Upper lobe of left lung (tissue), 4 donors: ENCODE results near the gene SAMD7.

ENCODE experiments used
- POLR2A ChIP-seq, 4 donors: fragments of 450-650 bp; IDR thresholded peaks; one replicate each; pipeline ENCODE4 v1.5.1; 2016 to 2017; ENCODE audit warnings: antibody characterized with exemption in 4 of 4, mild to moderate bottlenecking in 2 of 4
- TF ChIP-seq, protein P1 (sequence below), 6 experiments: fragments of 450-650 bp in 4 of 6; fragments of 200-600 bp in 2 of 6; sonication (generic) in 2 of 6; IDR thresholded peaks; one replicate each; pipeline ENCODE4 v1.5.1; 2016 to 2019; ENCODE audit warnings: antibody characterized with exemption in 6 of 6

DNA sequence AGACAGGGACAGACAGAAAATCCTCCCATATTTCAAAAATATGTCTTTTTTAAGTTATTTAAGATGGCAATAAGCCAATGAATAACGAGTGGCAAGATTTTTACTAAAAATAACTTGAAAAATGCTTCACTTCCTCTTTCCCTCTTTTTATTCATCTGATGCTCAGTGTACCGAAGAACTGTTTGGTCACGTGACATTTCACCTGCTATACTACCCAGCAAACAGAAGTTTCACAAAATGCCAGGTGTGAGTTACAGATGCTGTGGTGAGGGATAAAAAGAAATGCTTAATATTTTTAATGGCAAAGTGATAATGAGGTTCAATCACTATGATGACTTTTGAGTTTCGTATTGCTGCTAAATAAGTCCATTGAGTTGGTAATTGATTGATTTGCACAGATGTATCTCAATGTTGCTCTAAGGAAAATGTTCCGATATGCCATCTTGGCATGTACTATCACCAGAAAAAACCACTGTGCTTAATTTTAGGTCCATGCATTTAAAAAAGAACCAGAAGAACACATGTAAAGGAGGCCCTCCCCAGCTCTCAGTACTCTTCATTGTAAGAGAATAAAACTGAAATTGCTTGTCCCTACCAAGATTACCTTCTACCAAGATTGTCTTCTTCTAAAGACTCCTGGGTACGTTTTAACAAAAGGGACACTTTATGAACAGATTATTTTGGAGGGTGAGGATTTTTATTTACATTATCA lies 29.3 kb downstream of the SAMD7 start:
- TF ChIP-seq, protein P1, sequence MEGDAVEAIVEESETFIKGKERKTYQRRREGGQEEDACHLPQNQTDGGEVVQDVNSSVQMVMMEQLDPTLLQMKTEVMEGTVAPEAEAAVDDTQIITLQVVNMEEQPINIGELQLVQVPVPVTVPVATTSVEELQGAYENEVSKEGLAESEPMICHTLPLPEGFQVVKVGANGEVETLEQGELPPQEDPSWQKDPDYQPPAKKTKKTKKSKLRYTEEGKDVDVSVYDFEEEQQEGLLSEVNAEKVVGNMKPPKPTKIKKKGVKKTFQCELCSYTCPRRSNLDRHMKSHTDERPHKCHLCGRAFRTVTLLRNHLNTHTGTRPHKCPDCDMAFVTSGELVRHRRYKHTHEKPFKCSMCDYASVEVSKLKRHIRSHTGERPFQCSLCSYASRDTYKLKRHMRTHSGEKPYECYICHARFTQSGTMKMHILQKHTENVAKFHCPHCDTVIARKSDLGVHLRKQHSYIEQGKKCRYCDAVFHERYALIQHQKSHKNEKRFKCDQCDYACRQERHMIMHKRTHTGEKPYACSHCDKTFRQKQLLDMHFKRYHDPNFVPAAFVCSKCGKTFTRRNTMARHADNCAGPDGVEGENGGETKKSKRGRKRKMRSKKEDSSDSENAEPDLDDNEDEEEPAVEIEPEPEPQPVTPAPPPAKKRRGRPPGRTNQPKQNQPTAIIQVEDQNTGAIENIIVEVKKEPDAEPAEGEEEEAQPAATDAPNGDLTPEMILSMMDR (IDR thresholded peaks at IDR 0.05) = no peak
- TF ChIP-seq POLR2A (IDR thresholded peaks at IDR 0.05) = no peak
